ENCODE results near the gene WDR7.

The WDR7 gene

DNA sequence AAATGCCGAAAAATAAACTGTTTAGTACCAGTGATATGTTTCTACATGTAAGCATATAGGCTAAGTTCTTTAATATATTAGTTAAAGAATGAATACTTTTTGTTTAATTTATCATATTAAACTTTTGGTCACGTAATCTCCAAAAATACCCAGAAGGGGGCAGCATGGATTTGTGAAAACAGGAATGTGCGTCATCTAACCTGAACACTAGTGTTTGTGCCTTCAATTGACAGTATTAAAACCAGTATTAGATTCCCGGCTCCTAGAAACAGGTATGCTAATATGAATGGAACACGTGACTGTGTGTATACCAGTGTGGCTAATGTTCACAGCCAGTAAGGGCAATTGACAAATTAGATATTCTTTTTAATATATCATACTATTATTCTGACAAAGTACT, 51.8 kb downstream of the WDR7 start:
- Histone ChIP-seq H3K27me3 (ENCODE audit: control insufficient read depth, insufficient read depth, low read length) (no peaks in the 10 kb centered on the region), H3K9ac (ENCODE audit: low read depth, low read length) (no peak overlapping the region), H3K4me3 (ENCODE audit: low read depth, low read length) (no peak overlapping the region), H3K36me3 (ENCODE audit: control insufficient read depth, insufficient read depth, low read length) (no peaks in the 10 kb centered on the region), H3K9me3 (ENCODE audit: control insufficient read depth, insufficient read depth, low read length) (no peaks in the 10 kb centered on the region), H3K4me1 (ENCODE audit: control insufficient read depth, insufficient read depth, low read length) (no peaks in the 10 kb centered on the region)

DNA sequence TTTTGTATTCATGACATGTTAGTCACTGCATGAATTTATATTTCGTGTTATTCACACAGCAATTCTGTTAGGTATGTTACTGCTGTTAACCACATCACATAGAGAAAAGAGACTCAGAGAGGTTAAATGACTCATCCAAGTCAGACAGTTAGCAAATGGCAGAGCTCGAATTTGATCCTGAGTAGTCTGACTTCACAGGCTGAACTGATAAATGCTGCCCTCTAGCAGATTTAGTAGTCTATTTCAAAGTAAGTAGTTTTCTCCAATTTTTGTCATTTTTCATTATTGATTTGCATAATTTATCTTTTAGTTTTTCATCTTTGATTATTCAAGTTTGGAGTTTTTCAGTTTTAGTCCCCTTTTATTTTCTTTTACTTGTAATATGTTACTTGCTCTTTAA, 58.3 kb downstream of the WDR7 start:
- no peaks in the 10 kb centered on the region for H3K4me1 ChIP-seq (ENCODE audit: control insufficient read depth, insufficient read depth, low read length)
- no peaks in the 10 kb centered on the region for H3K36me3 ChIP-seq (ENCODE audit: control insufficient read depth, insufficient read depth, low read length)

DNA sequence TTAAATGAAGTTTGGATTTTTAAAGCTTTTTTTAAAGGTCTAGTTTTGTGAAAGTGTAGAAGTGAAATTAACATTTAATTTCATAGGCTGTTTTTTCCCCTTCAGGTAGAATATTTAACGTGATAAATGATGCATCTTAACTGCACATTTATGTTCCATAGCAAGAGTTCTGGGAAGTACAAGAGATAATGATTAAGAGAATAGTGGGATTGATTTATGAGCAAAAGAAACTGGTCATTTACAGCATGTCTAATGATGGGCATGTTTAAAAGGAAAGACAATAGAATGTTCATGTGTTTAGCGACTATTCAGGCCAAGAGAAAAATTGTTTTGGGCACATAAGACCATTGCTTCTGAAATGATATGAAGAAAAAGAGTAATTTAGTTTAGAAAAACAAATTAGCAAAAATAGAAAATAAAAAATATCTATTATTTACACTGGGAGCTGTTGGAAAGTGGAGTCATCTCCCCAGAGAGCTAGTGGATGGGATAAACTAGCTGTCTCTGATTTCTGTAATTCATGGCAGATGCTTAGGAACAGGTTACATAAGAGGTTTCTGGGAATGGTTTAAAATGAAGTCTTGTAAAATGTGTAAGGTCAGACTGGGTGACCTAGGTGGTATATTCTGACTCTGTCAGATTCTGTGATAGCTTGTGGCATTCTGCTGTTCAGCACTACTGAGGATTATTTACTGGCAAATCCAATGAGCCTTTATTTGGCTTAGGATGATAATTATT, 60.7 kb downstream of the WDR7 start:
- H3K4me1 ChIP-seq (ENCODE audit: control insufficient read depth, insufficient read depth, low read length), result no peaks in the 10 kb centered on the region
- H3K9me3 ChIP-seq (ENCODE audit: control insufficient read depth, insufficient read depth, low read length), result no peaks in the 10 kb centered on the region
- H3K9ac ChIP-seq (ENCODE audit: low read depth, low read length), result no peak overlapping the region
- no peaks in the 10 kb centered on the region for H3K27me3 ChIP-seq (ENCODE audit: control insufficient read depth, insufficient read depth, low read length)
- no peaks in the 10 kb centered on the region for H3K36me3 ChIP-seq (ENCODE audit: control insufficient read depth, insufficient read depth, low read length)
- no peak overlapping the region for H3K4me3 ChIP-seq (ENCODE audit: low read depth, low read length)

More for the DNA sequence above, 58.3 kb downstream of the WDR7 start:
- Histone ChIP-seq H3K9me3 (ENCODE audit: control insufficient read depth, insufficient read depth, low read length) (no peaks in the 10 kb centered on the region), H3K4me3 (ENCODE audit: low read depth, low read length) (no peak overlapping the region), H3K27me3 (ENCODE audit: control insufficient read depth, insufficient read depth, low read length) (no peaks in the 10 kb centered on the region), H3K9ac (ENCODE audit: low read depth, low read length) (no peak overlapping the region)

DNA sequence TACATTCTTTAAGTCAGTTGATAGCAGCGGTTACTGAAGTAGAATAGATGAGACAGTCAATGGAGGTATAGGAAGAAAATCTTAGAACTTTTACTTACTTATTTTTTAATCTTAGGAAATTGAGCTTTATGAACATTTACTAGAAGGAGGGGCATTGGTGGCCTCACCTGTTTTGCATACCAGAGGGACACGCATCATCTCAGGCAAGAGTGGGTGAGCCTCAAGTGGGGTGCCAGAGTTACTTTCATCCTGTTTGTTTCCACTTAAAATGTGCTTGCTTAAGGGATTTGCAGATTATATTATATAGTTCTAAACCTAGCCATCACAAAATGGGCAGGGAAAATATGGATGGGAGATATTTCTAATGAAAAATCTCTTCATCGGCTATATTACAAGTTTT, 61.6 kb downstream of the WDR7 start:
- no peak overlapping the region for H3K9ac ChIP-seq (ENCODE audit: low read depth, low read length)
- H3K27me3 ChIP-seq (ENCODE audit: control insufficient read depth, insufficient read depth, low read length), result no peaks in the 10 kb centered on the region
- no peaks in the 10 kb centered on the region for H3K4me1 ChIP-seq (ENCODE audit: control insufficient read depth, insufficient read depth, low read length)
- no peaks in the 10 kb centered on the region for H3K9me3 ChIP-seq (ENCODE audit: control insufficient read depth, insufficient read depth, low read length)
- no peak overlapping the region for H3K4me3 ChIP-seq (ENCODE audit: low read depth, low read length)
- H3K36me3 ChIP-seq (ENCODE audit: control insufficient read depth, insufficient read depth, low read length), result no peaks in the 10 kb centered on the region

DNA sequence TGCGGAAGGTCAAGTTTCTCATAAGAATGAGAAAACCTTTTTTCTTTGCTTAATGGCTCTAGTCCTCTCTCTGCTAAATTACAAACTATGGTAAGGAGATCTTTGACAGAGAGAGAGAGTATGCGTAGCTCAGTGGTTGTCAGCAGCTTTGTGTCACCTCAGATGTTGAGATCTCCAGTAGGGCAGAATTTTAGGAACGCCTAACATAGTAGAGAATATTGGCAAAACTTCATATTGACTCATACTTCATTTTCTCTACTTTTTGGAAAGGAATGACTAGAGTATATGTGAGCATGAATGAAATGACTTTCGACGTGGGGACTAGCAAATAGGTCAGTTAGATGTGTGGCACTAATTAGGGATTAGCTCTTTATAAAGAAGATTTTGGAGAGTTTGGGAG, 64.0 kb downstream of the WDR7 start:
- H3K4me1 ChIP-seq (ENCODE audit: control insufficient read depth, insufficient read depth, low read length), result no peaks in the 10 kb centered on the region
- no peak overlapping the region for H3K4me3 ChIP-seq (ENCODE audit: low read depth, low read length)

DNA sequence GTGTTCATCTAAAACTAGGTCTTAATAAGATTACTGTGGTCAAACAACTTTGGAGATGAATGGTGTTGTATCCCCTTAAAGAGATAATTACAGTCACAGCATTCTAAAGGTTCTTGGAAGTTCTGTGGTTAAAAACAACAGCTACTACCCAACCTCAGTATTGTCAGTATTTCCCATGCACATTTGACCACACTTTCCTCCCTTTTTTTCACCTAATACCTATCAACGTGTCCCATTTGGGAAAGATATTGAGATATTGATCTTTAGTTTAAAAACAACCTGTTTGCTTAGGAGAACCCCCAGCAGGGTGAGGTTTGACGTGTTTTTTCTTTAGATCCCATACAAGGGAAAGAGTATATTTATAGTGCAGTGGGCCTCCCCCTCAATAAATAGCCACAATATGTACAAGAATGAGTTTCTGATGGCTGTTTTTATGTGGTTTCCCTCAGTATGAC, 65.6 kb downstream of the WDR7 start:
- Histone ChIP-seq H3K9ac (ENCODE audit: low read depth, low read length) (no peak overlapping the region), H3K4me3 (ENCODE audit: low read depth, low read length) (no peak overlapping the region), H3K4me1 (ENCODE audit: control insufficient read depth, insufficient read depth, low read length) (no peaks in the 10 kb centered on the region), H3K27me3 (ENCODE audit: control insufficient read depth, insufficient read depth, low read length) (no peaks in the 10 kb centered on the region), H3K9me3 (ENCODE audit: control insufficient read depth, insufficient read depth, low read length) (no peaks in the 10 kb centered on the region), H3K36me3 (ENCODE audit: control insufficient read depth, insufficient read depth, low read length) (no peaks in the 10 kb centered on the region)

More for the DNA sequence above, 64.0 kb downstream of the WDR7 start:
- no peaks in the 10 kb centered on the region for H3K36me3 ChIP-seq (ENCODE audit: control insufficient read depth, insufficient read depth, low read length)
- no peak overlapping the region for H3K9ac ChIP-seq (ENCODE audit: low read depth, low read length)
- H3K27me3 ChIP-seq (ENCODE audit: control insufficient read depth, insufficient read depth, low read length), result no peaks in the 10 kb centered on the region
- H3K9me3 ChIP-seq (ENCODE audit: control insufficient read depth, insufficient read depth, low read length), result no peaks in the 10 kb centered on the region

DNA sequence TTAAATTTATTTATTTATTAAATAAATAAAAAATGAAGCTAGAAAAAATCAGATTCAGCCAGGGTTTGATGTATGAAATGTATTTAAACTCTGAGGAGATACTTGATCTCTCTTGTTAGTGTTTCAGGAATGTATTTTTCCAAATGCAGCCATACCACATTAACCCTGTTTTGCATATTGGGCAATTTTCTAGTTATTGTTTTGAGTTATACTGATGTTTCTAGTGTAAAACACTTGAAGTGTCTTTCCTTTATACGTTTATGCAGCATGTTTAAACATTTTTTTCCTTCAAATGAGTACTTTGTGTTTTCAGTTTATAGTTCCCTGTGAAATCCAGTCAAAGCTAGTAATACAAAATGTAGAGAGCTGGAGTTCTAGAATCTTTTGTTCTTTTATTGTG, 69.9 kb downstream of the WDR7 start:
- no peaks in the 10 kb centered on the region for H3K4me1 ChIP-seq (ENCODE audit: control insufficient read depth, insufficient read depth, low read length)
- H3K27me3 ChIP-seq (ENCODE audit: control insufficient read depth, insufficient read depth, low read length), result no peaks in the 10 kb centered on the region
- H3K36me3 ChIP-seq (ENCODE audit: control insufficient read depth, insufficient read depth, low read length), result no peaks in the 10 kb centered on the region
- H3K4me3 ChIP-seq (ENCODE audit: low read depth, low read length), result no peak overlapping the region
- no peaks in the 10 kb centered on the region for H3K9me3 ChIP-seq (ENCODE audit: control insufficient read depth, insufficient read depth, low read length)
- H3K9ac ChIP-seq (ENCODE audit: low read depth, low read length), result no peak overlapping the region

DNA sequence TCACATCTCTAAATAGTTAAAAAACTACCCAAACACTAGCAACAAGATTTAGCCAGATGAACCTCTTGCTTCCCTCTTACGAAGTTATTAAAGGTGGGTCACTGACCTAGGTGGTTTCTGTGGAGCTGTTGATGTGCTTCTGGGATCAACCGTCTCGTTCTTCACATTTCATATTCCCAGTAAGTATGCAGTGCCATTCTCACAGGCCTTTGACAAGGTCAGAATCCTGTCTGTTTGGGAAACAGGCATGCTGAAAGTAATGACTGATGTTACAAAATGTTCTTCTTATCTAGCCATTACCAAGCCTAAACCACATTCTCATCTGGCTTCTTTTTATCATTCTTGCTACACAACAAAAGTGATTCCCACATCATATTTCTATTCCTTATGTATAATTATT, 70.3 kb downstream of the WDR7 start:
- H3K9ac ChIP-seq (ENCODE audit: low read depth, low read length), result no peak overlapping the region
- H3K4me3 ChIP-seq (ENCODE audit: low read depth, low read length), result no peak overlapping the region
- no peaks in the 10 kb centered on the region for H3K27me3 ChIP-seq (ENCODE audit: control insufficient read depth, insufficient read depth, low read length)
- H3K9me3 ChIP-seq (ENCODE audit: control insufficient read depth, insufficient read depth, low read length), result no peaks in the 10 kb centered on the region
- no peaks in the 10 kb centered on the region for H3K4me1 ChIP-seq (ENCODE audit: control insufficient read depth, insufficient read depth, low read length)
- no peaks in the 10 kb centered on the region for H3K36me3 ChIP-seq (ENCODE audit: control insufficient read depth, insufficient read depth, low read length)

DNA sequence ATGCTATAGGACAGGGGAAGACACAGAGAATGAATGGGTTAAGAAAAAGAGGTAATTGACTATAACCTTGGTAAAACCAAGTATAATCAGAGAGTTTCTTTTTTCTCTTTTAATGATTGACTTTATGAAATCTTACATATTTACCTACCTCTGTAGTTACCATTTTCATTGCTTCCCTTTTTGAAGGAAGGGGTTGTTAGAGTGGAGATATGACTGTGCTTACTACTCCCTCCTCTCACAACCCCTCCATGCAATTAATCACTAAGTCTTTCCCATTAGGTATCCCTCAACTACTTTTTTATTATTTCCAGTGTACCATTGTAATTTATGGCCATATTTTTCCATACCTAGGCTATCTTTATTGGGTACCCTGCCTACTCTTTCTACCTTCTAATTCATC, 71.4 kb downstream of the WDR7 start:
- H3K36me3 ChIP-seq (ENCODE audit: control insufficient read depth, insufficient read depth, low read length), result no peaks in the 10 kb centered on the region
- no peak overlapping the region for H3K9ac ChIP-seq (ENCODE audit: low read depth, low read length)
- H3K4me1 ChIP-seq (ENCODE audit: control insufficient read depth, insufficient read depth, low read length), result no peaks in the 10 kb centered on the region
- H3K27me3 ChIP-seq (ENCODE audit: control insufficient read depth, insufficient read depth, low read length), result no peaks in the 10 kb centered on the region
- H3K4me3 ChIP-seq (ENCODE audit: low read depth, low read length), result no peak overlapping the region
- no peaks in the 10 kb centered on the region for H3K9me3 ChIP-seq (ENCODE audit: control insufficient read depth, insufficient read depth, low read length)

DNA sequence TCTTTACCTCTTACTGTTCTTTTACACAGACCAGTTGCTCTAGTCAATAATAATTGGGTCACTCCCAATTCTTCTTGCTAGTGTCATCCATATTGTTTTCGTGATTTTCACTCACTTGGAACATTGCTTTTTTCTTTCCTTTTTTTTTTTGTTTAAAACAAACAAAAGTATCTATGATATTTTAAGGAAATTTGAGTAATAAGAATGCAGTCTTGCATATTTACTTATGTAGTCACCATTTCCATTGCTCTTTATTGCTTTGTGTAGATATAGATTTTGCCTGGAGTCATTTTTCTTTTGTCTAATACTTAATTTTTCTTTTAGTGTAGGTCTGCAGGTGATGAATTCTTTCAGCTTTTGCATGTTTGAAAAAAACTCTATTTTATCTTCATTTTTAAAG, 71.9 kb downstream of the WDR7 start:
- Histone ChIP-seq H3K27me3 (ENCODE audit: control insufficient read depth, insufficient read depth, low read length) (no peaks in the 10 kb centered on the region), H3K4me1 (ENCODE audit: control insufficient read depth, insufficient read depth, low read length) (no peaks in the 10 kb centered on the region), H3K9me3 (ENCODE audit: control insufficient read depth, insufficient read depth, low read length) (no peaks in the 10 kb centered on the region), H3K4me3 (ENCODE audit: low read depth, low read length) (no peak overlapping the region), H3K36me3 (ENCODE audit: control insufficient read depth, insufficient read depth, low read length) (no peaks in the 10 kb centered on the region), H3K9ac (ENCODE audit: low read depth, low read length) (no peak overlapping the region)

DNA sequence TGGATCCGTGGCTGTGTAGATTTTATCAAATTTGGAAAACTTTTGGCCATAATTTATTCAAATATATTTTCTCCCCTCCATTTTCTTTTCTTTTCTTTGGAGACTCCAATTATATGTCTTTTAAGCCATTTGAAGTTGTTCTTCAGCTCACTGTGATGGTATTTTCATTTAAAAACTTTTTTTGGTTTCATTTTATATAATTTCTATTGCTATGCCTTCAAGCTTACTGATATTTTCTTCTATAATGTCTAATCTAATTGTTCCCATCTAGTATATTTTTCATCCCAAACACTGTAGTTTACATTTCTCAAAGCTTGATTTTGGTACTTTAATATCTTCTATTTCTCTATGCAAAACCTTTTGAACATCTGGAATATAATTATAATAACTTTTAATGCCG, 72.5 kb downstream of the WDR7 start:
- Histone ChIP-seq H3K9me3 (ENCODE audit: control insufficient read depth, insufficient read depth, low read length) (no peaks in the 10 kb centered on the region), H3K9ac (ENCODE audit: low read depth, low read length) (no peak overlapping the region), H3K4me3 (ENCODE audit: low read depth, low read length) (no peak overlapping the region), H3K4me1 (ENCODE audit: control insufficient read depth, insufficient read depth, low read length) (no peaks in the 10 kb centered on the region), H3K27me3 (ENCODE audit: control insufficient read depth, insufficient read depth, low read length) (no peaks in the 10 kb centered on the region), H3K36me3 (ENCODE audit: control insufficient read depth, insufficient read depth, low read length) (no peaks in the 10 kb centered on the region)

DNA sequence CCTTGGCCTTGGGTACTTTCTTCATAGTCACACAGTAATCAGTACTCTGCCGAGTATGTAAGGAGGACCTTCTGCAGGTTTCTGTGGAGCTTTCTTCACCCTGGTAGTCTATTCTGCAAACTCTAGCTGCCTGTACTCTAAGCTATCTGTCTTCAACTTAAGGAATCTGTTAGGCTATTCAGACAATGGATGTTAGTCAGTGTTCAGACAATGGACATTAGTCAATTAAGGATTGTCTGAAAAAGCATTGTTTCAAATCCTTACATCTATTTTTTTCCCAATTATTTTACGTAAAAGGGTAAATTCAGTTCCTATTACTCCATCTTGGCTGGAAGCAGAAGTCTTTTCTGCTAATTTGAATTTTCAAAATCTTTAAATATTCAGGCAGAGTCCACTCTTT, 75.7 kb downstream of the WDR7 start:
- Histone ChIP-seq H3K9ac (ENCODE audit: low read depth, low read length) (no peak overlapping the region), H3K36me3 (ENCODE audit: control insufficient read depth, insufficient read depth, low read length) (no peaks in the 10 kb centered on the region), H3K9me3 (ENCODE audit: control insufficient read depth, insufficient read depth, low read length) (no peaks in the 10 kb centered on the region), H3K27me3 (ENCODE audit: control insufficient read depth, insufficient read depth, low read length) (no peaks in the 10 kb centered on the region), H3K4me1 (ENCODE audit: control insufficient read depth, insufficient read depth, low read length) (no peaks in the 10 kb centered on the region), H3K4me3 (ENCODE audit: low read depth, low read length) (no peak overlapping the region)

Data from iPS-15b (cell line).